ENCODE results near the gene TRMT1L.

- TF ChIP-seq CTCF (IDR thresholded peaks at IDR 0.05) (no peak), EP300 (IDR thresholded peaks at IDR 0.05) (no peak), POLR2A (IDR thresholded peaks at IDR 0.05) (no peak), POLR2AphosphoS5 (IDR thresholded peaks at IDR 0.05) (no peak)
Measured at GRCh38 chr1:185111873-185112272, 44.9 kb downstream of the TRMT1L start.
